CD4-positive, alpha-beta T cell (primary cell): ENCODE results near the gene CAMK4. TPM values are rescaled to one million over a fixed set of nuclear protein-coding genes. Genes with fewer than 3 reads are reported as not detected.

Experiments
- ATAC-seq: fragments of 200-7000 bp; cut with Tn5 transposase; one replicate; pipeline ENCODE4 v1.10.0; 2022; ENCODE audit warnings: mild to moderate bottlenecking; ENCODE audit not compliant: poor library complexity
- CTCF ChIA-PET: fragments of 350-600 bp; sonication (Branson Sonifier 250); formaldehyde crosslinking; loops from one replicate; lab custom pipeline; 2021; ENCODE audit warnings: antibody characterized with exemption, inconsistent platforms; lab: Charles Lee
- POLR2A ChIA-PET: fragments of 350-600 bp; sonication (Branson Sonifier 250); formaldehyde crosslinking; loops from one replicate; lab custom pipeline; 2021; ENCODE audit warnings: antibody characterized with exemption, inconsistent platforms; lab: Charles Lee
- DNase-seq, 14 experiments: peaks; one replicate each; pipeline ENCODE4 v3.0.0-alpha.2; 2013 to 2020; ENCODE audit warnings: mixed read lengths in 2 of 14
- H3K27ac ChIP-seq, 2 donors: one replicate each; pipeline versions ENCODE4 v1.5.1 to v1.7.0; 2013; ENCODE audit warnings: low read length in 2 of 2, low read depth in 1 of 2, mild to moderate bottlenecking in 1 of 2
- H3K27me3 ChIP-seq, 2 experiments: 1 replicate in 1 of 2; 2 replicates in 1 of 2; pipeline versions ENCODE4 v1.6.1 to v1.7.0; 2013; ENCODE audit warnings: low read length in 2 of 2, control low read depth in 1 of 2, mild to moderate bottlenecking in 1 of 2, moderate library complexity in 1 of 2; ENCODE audit not compliant: insufficient read depth in 2 of 2, control insufficient read depth in 1 of 2
- H3K36me3 ChIP-seq: one replicate; pipeline ENCODE4 v1.6.1; 2013; ENCODE audit warnings: low read length, control low read depth; ENCODE audit not compliant: insufficient read depth
- H3K4me1 ChIP-seq: one replicate; pipeline ENCODE4 v1.6.1; 2013; ENCODE audit warnings: low read length, control low read depth; ENCODE audit not compliant: insufficient read depth
- H3K4me3 ChIP-seq: one replicate; pipeline ENCODE4 v1.5.1; 2013; ENCODE audit warnings: mild to moderate bottlenecking, low read length, moderate library complexity
- H3K9me3 ChIP-seq, 2 experiments: 1 replicate in 1 of 2; 2 replicates in 1 of 2; pipeline versions ENCODE4 v1.6.1 to v1.7.0; 2013; ENCODE audit warnings: low read length in 2 of 2, mild to moderate bottlenecking in 2 of 2, control low read depth in 1 of 2, moderate library complexity in 1 of 2; ENCODE audit not compliant: control insufficient read depth in 1 of 2, insufficient read depth in 1 of 2
- H3K27ac Mint-ChIP-seq: one replicate; pipeline ENCODE4 v1.8.0; 2020; ENCODE audit warnings: mixed read lengths
- H3K27me3 Mint-ChIP-seq: one replicate; pipeline ENCODE4 v1.8.0; 2021; ENCODE audit warnings: mixed read lengths
- H3K36me3 Mint-ChIP-seq: one replicate; pipeline ENCODE4 v1.8.0; 2021; ENCODE audit warnings: low read depth, mixed read lengths
- H3K4me1 Mint-ChIP-seq: one replicate; pipeline ENCODE4 v1.8.0; 2021; ENCODE audit warnings: low read depth, mixed read lengths
- H3K4me3 Mint-ChIP-seq: one replicate; pipeline ENCODE4 v1.8.0; 2020; ENCODE audit warnings: mild to moderate bottlenecking, mixed read lengths
- H3K9me3 Mint-ChIP-seq: one replicate; pipeline ENCODE4 v1.8.0; 2020; ENCODE audit warnings: mixed read lengths
- intact Hi-C, 2 experiments: fragments of 100-400 bp; cut with DNase I in 1 of 2; cut with micrococcal nuclease in 1 of 2; formaldehyde crosslinking; loops; one replicate each; pipeline versions ENCODE4 v1.15.1 to v1.9.0; 2023 to 2025; cut with DNase I, micrococcal nuclease
- total RNA-seq, 174 experiments: library from RNA in 2 of 174; stranded (reverse) in 2 of 174; gene quantifications; one replicate each; pipeline ENCODE4 v1.2.3 and lab custom pipeline; 2021 to 2026
- TF ChIP-seq, protein P1 (sequence below): fragments of 200-600 bp; IDR thresholded peaks from one replicate; pipeline ENCODE4 v1.8.0; 2022; ENCODE audit warnings: antibody characterized with exemption, mild to moderate bottlenecking

Gene CAMK4
- total RNA-seq, 2 experiments from 2014 or later: 202 to 225 TPM

DNA sequence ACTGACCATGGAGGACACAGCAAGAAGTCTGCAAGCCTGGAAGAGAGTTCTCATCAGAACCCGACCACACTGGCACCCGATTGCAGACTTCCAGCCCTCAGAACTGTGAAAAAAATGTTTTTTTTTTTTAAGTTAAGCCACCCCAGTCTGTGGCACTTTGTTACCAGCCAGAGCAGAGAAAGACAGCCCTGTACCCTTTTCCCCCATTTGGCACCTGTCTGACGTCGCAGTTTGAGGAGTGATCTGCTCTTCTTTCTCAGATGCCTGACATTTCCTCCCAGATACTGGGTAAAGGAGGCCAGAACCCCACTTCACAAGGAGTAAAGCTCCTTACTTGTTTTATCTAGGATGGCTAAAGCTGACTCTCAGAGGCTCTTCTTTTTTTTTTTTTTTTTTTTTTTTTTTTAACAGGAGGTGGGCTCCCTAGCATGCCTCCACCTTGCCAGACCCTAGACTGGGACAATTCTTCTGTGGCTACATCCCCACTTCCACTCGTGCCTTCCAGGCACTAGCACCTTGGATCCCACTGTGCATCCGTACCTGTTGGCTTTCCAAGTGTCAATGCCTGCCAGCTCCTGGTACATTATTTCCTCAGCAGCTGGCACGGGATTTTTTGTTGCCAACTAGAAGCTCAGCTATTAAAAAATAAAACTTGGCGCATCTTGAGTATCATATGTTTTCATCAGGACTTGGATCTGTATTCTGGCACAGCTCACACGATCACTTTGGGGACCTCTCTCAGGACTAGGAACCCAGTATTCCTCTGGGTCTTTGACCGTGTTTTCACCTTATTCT lies 14.4 kb downstream of the CAMK4 start:
- Mint-ChIP-seq H3K36me3 (peaks cover 21% of the 10 kb centered on the region), H3K4me3 (peak overlapping the region; percentile 80), H3K9me3 (no peaks in the 10 kb centered on the region), H3K4me1 (peaks cover 98% of the 10 kb centered on the region), H3K27ac (peak overlapping the region; percentile 90), H3K27me3 (no peaks in the 10 kb centered on the region)
- intact Hi-C loops: loop anchor here in 1 of 2 experiments (2.0 kb wide), 1 partner anchor 18 kb away; no protein-coding TSS in a partner anchor
- Histone ChIP-seq H3K4me3 (peak overlapping the region; percentile 1), H3K27me3 (no peaks in the 10 kb centered on the region), H3K36me3 (peaks cover 19% of the 10 kb centered on the region), H3K9me3 (no peaks in the 10 kb centered on the region), H3K4me1 (peaks cover 63% of the 10 kb centered on the region), H3K27ac (peak overlapping the region; percentile 62 to 75)
- TF ChIP-seq, protein P1, sequence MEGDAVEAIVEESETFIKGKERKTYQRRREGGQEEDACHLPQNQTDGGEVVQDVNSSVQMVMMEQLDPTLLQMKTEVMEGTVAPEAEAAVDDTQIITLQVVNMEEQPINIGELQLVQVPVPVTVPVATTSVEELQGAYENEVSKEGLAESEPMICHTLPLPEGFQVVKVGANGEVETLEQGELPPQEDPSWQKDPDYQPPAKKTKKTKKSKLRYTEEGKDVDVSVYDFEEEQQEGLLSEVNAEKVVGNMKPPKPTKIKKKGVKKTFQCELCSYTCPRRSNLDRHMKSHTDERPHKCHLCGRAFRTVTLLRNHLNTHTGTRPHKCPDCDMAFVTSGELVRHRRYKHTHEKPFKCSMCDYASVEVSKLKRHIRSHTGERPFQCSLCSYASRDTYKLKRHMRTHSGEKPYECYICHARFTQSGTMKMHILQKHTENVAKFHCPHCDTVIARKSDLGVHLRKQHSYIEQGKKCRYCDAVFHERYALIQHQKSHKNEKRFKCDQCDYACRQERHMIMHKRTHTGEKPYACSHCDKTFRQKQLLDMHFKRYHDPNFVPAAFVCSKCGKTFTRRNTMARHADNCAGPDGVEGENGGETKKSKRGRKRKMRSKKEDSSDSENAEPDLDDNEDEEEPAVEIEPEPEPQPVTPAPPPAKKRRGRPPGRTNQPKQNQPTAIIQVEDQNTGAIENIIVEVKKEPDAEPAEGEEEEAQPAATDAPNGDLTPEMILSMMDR: no peak
- DNase-seq (peak in 3 of 14 experiments; percentile 29 to 47 (median 37)), ATAC-seq (peak; percentile 30)
- ChIA-PET CTCF (interaction anchor here (0.6 to 5.9 kb wide), 6 partner anchors 9 to 76 kb away, joined by 3 to 42 read pairs (median 6); partner anchors contain the start of gene CAMK4), POLR2A (interaction anchor here (1.0 to 12.5 kb wide), 3 partner anchors 11 to 16 kb away, joined by 3 to 196 read pairs (median 27); partner anchors contain the start of gene CAMK4)

DNA sequence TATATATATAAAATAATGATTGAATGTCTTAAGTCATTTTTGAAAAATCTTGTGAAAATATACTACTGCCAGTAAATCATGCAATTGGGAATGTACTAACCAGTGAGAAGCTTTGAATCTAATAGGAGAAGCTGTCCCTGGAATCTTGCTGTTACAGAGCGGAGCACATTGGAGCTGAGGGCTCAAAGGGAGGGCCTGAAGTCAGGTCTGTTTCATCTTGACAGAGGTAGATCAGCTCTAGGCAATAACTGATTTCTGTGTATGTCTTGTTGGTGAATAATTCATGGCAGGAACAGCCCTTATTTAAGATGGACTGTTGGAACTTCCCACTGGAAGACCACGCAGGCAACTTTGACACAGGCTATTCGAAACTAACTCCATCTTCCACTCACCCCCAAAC lies 17.5 kb downstream of the CAMK4 start:
- H3K4me1 Mint-ChIP-seq: peaks cover 98% of the 10 kb centered on the region
- ATAC-seq (no peak), DNase-seq (no peak)
- ChIA-PET POLR2A (interaction anchor here (0.9 to 12.5 kb wide), 2 partner anchors 13 to 15 kb away, joined by 3 to 196 read pairs; partner anchors contain the start of gene CAMK4), CTCF (interaction anchor here (1.2 to 2.2 kb wide), 4 partner anchors 9 to 17 kb away, joined by 3 to 9 read pairs (median 4); partner anchors contain the start of gene CAMK4)
- H3K4me3 ChIP-seq: no peak overlapping the region
- intact Hi-C loops: no loop called here
- TF ChIP-seq, protein P1: no peak
- H3K27ac Mint-ChIP-seq: peak overlapping the region; percentile 90
- H3K36me3 Mint-ChIP-seq: peaks cover 42% of the 10 kb centered on the region
- peaks cover 49% of the 10 kb centered on the region for H3K4me1 ChIP-seq
- H3K27me3 Mint-ChIP-seq: no peaks in the 10 kb centered on the region
- peak overlapping the region; percentile 49 for H3K4me3 Mint-ChIP-seq
- no peak overlapping the region for H3K27ac ChIP-seq
- no peaks in the 10 kb centered on the region for H3K9me3 ChIP-seq
- H3K27me3 ChIP-seq: no peaks in the 10 kb centered on the region
- H3K9me3 Mint-ChIP-seq: no peaks in the 10 kb centered on the region
- H3K36me3 ChIP-seq: peaks cover 29% of the 10 kb centered on the region

DNA sequence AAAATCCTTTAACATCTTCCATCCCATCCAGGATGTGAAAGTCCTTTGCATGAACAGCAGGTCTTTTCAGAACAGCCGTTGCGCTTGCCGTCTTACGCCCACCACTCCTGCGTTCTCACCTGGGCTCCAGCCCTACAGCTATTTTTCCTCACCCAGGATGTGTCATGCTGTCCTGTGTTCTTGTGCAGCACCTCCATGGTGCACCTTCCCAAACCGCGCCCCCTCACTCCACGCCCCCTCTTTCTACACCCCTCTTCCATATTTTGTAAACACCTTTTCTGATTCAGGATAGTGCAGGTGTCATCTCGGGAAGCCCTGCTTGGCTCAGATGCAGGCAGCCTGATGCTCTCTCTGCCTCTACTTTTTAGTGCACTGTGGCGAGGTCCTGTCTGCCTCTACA lies 18.4 kb downstream of the CAMK4 start:
- H3K4me3 Mint-ChIP-seq: peak overlapping the region; percentile 9
- Histone ChIP-seq H3K36me3 (peaks cover 31% of the 10 kb centered on the region), H3K27me3 (no peaks in the 10 kb centered on the region), H3K4me1 (peaks cover 43% of the 10 kb centered on the region), H3K4me3 (no peak overlapping the region), H3K27ac (no peak overlapping the region), H3K9me3 (no peaks in the 10 kb centered on the region)
- peaks cover 43% of the 10 kb centered on the region for H3K36me3 Mint-ChIP-seq
- no peaks in the 10 kb centered on the region for H3K9me3 Mint-ChIP-seq
- intact Hi-C loops: no loop called here
- peak overlapping the region; percentile 90 for H3K27ac Mint-ChIP-seq
- ChIA-PET CTCF (interaction anchor here (2.0 kb wide), 1 partner anchor 18 kb away, joined by 6 read pairs; the partner anchor contains the start of gene CAMK4), POLR2A (interaction anchor here (12.5 kb wide), 1 partner anchor 16 kb away, joined by 196 read pairs; the partner anchor contains the start of gene CAMK4)
- no peak for ATAC-seq
- no peak for DNase-seq
- TF ChIP-seq, protein P1: no peak
- peaks cover 93% of the 10 kb centered on the region for H3K4me1 Mint-ChIP-seq
- no peaks in the 10 kb centered on the region for H3K27me3 Mint-ChIP-seq
